HepG2 (cell line): ENCODE data around the gene VARS1. TPM values are rescaled to one million over a fixed set of nuclear protein-coding genes. Genes with fewer than 3 reads are reported as not detected.
A peak's percentile ranks its signal among the peaks of the same experiment; 100 is the strongest.

Experiments
- ATAC-seq: fragments of 200-7000 bp; cut with Tn5 transposase; 3 replicates; pipeline ENCODE4 v1.9.1; 2020; ENCODE audit warnings: mild to moderate bottlenecking, moderate library complexity
- BruUV-seq: library from RNA; stranded (reverse); fragments of 400-500 nt; replicated peaks from 2 replicates; lab custom pipeline; 2021; lab: Mats Ljungman, UMichigan
- CTCF ChIA-PET: fragments of 300-600 bp; formaldehyde crosslinking; extraction: SDS; loops from one replicate; lab custom pipeline; 2021; ENCODE audit warnings: low total read pairs, inconsistent platforms, low intra/inter-chr PET ratio; lab: Yijun Ruan, JAX
- POLR2A ChIA-PET: fragments of 350-600 bp; sonication (Branson Sonifier 250); formaldehyde crosslinking; loops from one replicate; lab custom pipeline; 2020; ENCODE audit warnings: antibody characterized with exemption, inconsistent platforms; lab: Yijun Ruan, JAX
- DNase-seq: peaks from one replicate; pipeline ENCODE4 v3.0.0-alpha.2; 2015; ENCODE audit warnings: low spot score
- FAIRE-seq: peaks from 3 replicates; lab custom pipeline; 2011; peaks lifted over from hg19 to GRCh38; lab: Jason Lieb, UNC
- H2AFZ ChIP-seq: one replicate; pipeline ENCODE4 v1.6.1; 2011; ENCODE audit warnings: low read length, inconsistent platforms
- H3K27ac ChIP-seq: fragments of 300-600 bp; 3 replicates; pipeline ENCODE4 v1.8.0; 2011; ENCODE audit warnings: mixed run types, mild to moderate bottlenecking, mixed read lengths, low read length, inconsistent platforms; ENCODE audit not compliant: insufficient read depth; ENCODE audit errors: extremely low read length
- H3K27me3 ChIP-seq, 2 experiments: fragments of 200-600 bp in 1 of 2; 2 replicates in 1 of 2; 3 replicates in 1 of 2; pipeline versions ENCODE4 v1.6.0 to v1.8.0; 2011; ENCODE audit warnings: low read length in 2 of 2, mild to moderate bottlenecking in 2 of 2, moderate library complexity in 2 of 2, inconsistent platforms in 1 of 2; ENCODE audit not compliant: insufficient read depth in 2 of 2, control insufficient read depth in 1 of 2
- H3K36me3 ChIP-seq, 2 experiments: fragments of 200-600 bp in 1 of 2; replicated peaks in 1 of 2; 2 replicates in 1 of 2; 3 replicates in 1 of 2; pipeline versions ENCODE4 v1.5.1 to v1.8.0; 2011; ENCODE audit warnings: low read length in 2 of 2, inconsistent platforms in 1 of 2; ENCODE audit not compliant: insufficient read depth in 2 of 2, control insufficient read depth in 1 of 2
- H3K4me1 ChIP-seq: 2 replicates; pipeline ENCODE4 v1.5.1; 2012; ENCODE audit warnings: low read length, inconsistent platforms; ENCODE audit not compliant: insufficient read depth
- H3K4me2 ChIP-seq: 2 replicates; pipeline ENCODE4 v1.6.0; 2011; ENCODE audit warnings: low read depth, low read length, inconsistent platforms
- H3K4me3 ChIP-seq, 3 experiments: fragments of 200-600 bp in 1 of 3; sonication (generic), shearing (Covaris generic) in 1 of 3; replicated peaks in 1 of 3; 2 replicates each; pipeline ENCODE4 v1.5.1; 2011 to 2016; ENCODE audit warnings: low read length in 3 of 3, inconsistent platforms in 2 of 3, low read depth in 2 of 3, mild to moderate bottlenecking in 2 of 3, control low read depth in 1 of 3, mixed read lengths in 1 of 3; ENCODE audit not compliant: insufficient read depth in 1 of 3
- H3K79me2 ChIP-seq: one replicate; pipeline ENCODE4 v1.6.1; 2011; ENCODE audit warnings: low read length, inconsistent platforms; ENCODE audit not compliant: insufficient read depth
- H3K9ac ChIP-seq: 2 replicates; pipeline ENCODE4 v1.6.0; 2011; ENCODE audit warnings: mild to moderate bottlenecking, low read depth, low read length, inconsistent platforms; ENCODE audit not compliant: insufficient read depth
- H3K9me3 ChIP-seq: 2 replicates; pipeline ENCODE4 v1.5.1; 2012; ENCODE audit warnings: mild to moderate bottlenecking, low read length
- H4K20me1 ChIP-seq: 2 replicates; pipeline ENCODE4 v1.6.0; 2011; ENCODE audit warnings: inconsistent platforms, mild to moderate bottlenecking, low read length, moderate library complexity; ENCODE audit not compliant: insufficient read depth
- FOSL2 ChIP-seq: sonication (generic); formaldehyde crosslinking; IDR thresholded peaks from 2 replicates; pipeline ENCODE4 v1.4.0; 2020; ENCODE audit warnings: missing genetic modification reagents
- PHF20 ChIP-seq: sonication (generic); formaldehyde crosslinking; IDR thresholded peaks from 2 replicates; pipeline ENCODE4 v1.5.0; 2020; ENCODE audit warnings: mild to moderate bottlenecking, missing genetic modification reagents
- RBFOX2 ChIP-seq: fragments of 200-400 bp; formaldehyde crosslinking; IDR thresholded peaks from 2 replicates; pipeline ENCODE4 v1.6.1; 2017; ENCODE audit warnings: low read depth, mild to moderate bottlenecking, low read length
- RELA ChIP-seq: sonication (generic); formaldehyde crosslinking; IDR thresholded peaks from 2 replicates; pipeline ENCODE4 v1.4.0; 2020; ENCODE audit warnings: missing genetic modification reagents
- REST ChIP-seq, 2 experiments: IDR thresholded peaks; 2 replicates each; pipeline ENCODE4 v1.6.1; 2011 to 2012; ENCODE audit warnings: low read length in 2 of 2, borderline replicate concordance in 1 of 2, low read depth in 1 of 2, mild to moderate bottlenecking in 1 of 2, moderate library complexity in 1 of 2
- REXO4 ChIP-seq: sonication (generic); formaldehyde crosslinking; IDR thresholded peaks from 2 replicates; pipeline ENCODE4 v1.8.0; 2022; ENCODE audit warnings: missing genetic modification reagents, mild to moderate bottlenecking, borderline replicate concordance
- RFX1 ChIP-seq: fragments of 450-650 bp; IDR thresholded peaks from 2 replicates; pipeline ENCODE4 v1.6.1; 2017
- SMAD1 ChIP-seq: sonication (generic); formaldehyde crosslinking; IDR thresholded peaks from 2 replicates; pipeline ENCODE4 v1.4.0; 2020; ENCODE audit warnings: missing genetic modification reagents, low read depth, mild to moderate bottlenecking, borderline replicate concordance
- STAG1 ChIP-seq: sonication (generic); formaldehyde crosslinking; IDR thresholded peaks from 2 replicates; pipeline ENCODE4 v1.4.0; 2020; ENCODE audit warnings: missing genetic modification reagents
- ZFP91 ChIP-seq: sonication (generic); formaldehyde crosslinking; IDR thresholded peaks from 2 replicates; pipeline ENCODE4 v1.9.0; 2022; ENCODE audit warnings: missing genetic modification reagents, mild to moderate bottlenecking, borderline replicate concordance
- ZNF788 ChIP-seq: sonication (generic); formaldehyde crosslinking; IDR thresholded peaks from 2 replicates; pipeline ENCODE4 v1.5.0; 2020; ENCODE audit warnings: mild to moderate bottlenecking, missing genetic modification reagents, borderline replicate concordance
- WGBS: methylation state at CpG from one replicate; pipeline ENCODE4 v1.1.6; 2017; ENCODE audit warnings: low lambda C conversion rate; 5-methylcytosine and 5-hydroxymethylcytosine counted together
- in situ Hi-C: cut with HindIII; loops from 2 replicates; pipeline ENCODE4 v1.10.0; 2017; ENCODE audit warnings: low pct_unique_long_range_greater_than_20kb; ENCODE audit not compliant: extremely low pct_ligation_motif_present
- intact Hi-C: fragments of 100-400 bp; cut with micrococcal nuclease; formaldehyde crosslinking; loops from one replicate; pipeline ENCODE4 v1.10.0; 2022; ENCODE audit not compliant: unreplicated experiment
- polyA plus RNA-seq, 8 experiments: library from polyadenylated mRNA; depleted of rRNA in 3 of 8; stranded (reverse) in 7 of 8; unstranded in 1 of 8; fragments of >200 nt; fragmentation: Illumina TruSeq in 4 of 8; extraction: Trizol in 4 of 8; gene quantifications; 2 replicates each; pipeline versions ENCODE4 v1.2.1 to v1.2.3, GENCODE V29; 2011 to 2016; ENCODE audit warnings: low read depth in 4 of 8, missing spikeins in 1 of 8, mixed read lengths in 1 of 8; ENCODE audit not compliant: insufficient read depth in 1 of 8
- total RNA-seq, 5 experiments: library from RNA; depleted of rRNA; stranded (reverse); fragments of >200 nt; fragmentation: Illumina TruSeq; extraction: Trizol; gene quantifications; 2 replicates each; pipeline ENCODE4 v1.2.3, GENCODE V29; 2016; ENCODE audit warnings: low read depth in 1 of 5

VARS1 gene
- total and polyA plus RNA-seq, 2 of the 13 experiments (the other 11 are each of a cell fraction or from before 2014, with no cell fraction given), result 14.7 to 56.1 TPM

GRCh38 chr6:31761343-31761742 lies 34.2 kb downstream of the VARS1 start:
- DNase-seq, result no peak
- BruUV-seq, result no TSS peak
- TF ChIP-seq ZFP91 (CRISPR knock-in tag), result no peak
- TF ChIP-seq PHF20 (CRISPR knock-in tag), result no peak
- TF ChIP-seq, all 625 proteins: peak for 0
- no peaks in the 10 kb centered on the region for H3K27me3 ChIP-seq
- WGBS, result 98% methylated on average over 8 of the region's 8 CpGs
- H2AFZ ChIP-seq, result no peak overlapping the region
- FAIRE-seq (no peak), ATAC-seq (no peak)
- no peak overlapping the region for H3K9ac ChIP-seq
- H3K4me2 ChIP-seq, result no peak overlapping the region
- no peak overlapping the region for H3K27ac ChIP-seq
- intact Hi-C loops (no loop called here), in situ Hi-C loops (no loop called here)
- no peaks in the 10 kb centered on the region for H3K79me2 ChIP-seq
- POLR2A ChIA-PET, result interaction anchor here (1.4 to 11.5 kb wide), 2 partner anchors 14 to 24 kb away, joined by 4 to 96 read pairs; partner anchors contain the start of genes CLIC1 and MSH5
- peaks cover 35% of the 10 kb centered on the region for H3K4me1 ChIP-seq
- CTCF ChIA-PET, result no interaction called here
- peaks cover 0 to 2% of the 10 kb centered on the region in 2 experiments; a peak in 3 of 5 replicates for H3K36me3 ChIP-seq
- no peaks in the 10 kb centered on the region for H4K20me1 ChIP-seq
- H3K9me3 ChIP-seq, result no peaks in the 10 kb centered on the region
- no peak overlapping the region for H3K4me3 ChIP-seq

- ChIA-PET POLR2A (interaction anchor here (1.4 to 11.5 kb wide), 3 partner anchors 14 to 31 kb away, joined by 4 to 96 read pairs (median 5); partner anchors contain the start of genes CLIC1, DDAH2 and MSH5), CTCF (no interaction called here)
- no peak overlapping the region for H3K27ac ChIP-seq
- 0 out of 3 replicates have a peak, but pooled peaks have one; percentile 12 for ATAC-seq
- intact Hi-C loops (no loop called here), in situ Hi-C loops (no loop called here)
- H3K4me2 ChIP-seq, result no peak overlapping the region
- FAIRE-seq, result no peak
- H3K9ac ChIP-seq, result no peak overlapping the region
- H3K79me2 ChIP-seq, result no peaks in the 10 kb centered on the region
- no peaks in the 10 kb centered on the region for H3K9me3 ChIP-seq
- no peaks in the 10 kb centered on the region for H4K20me1 ChIP-seq
- no peak overlapping the region for H2AFZ ChIP-seq
- no TSS peak for BruUV-seq
- 92% methylated on average over 5 of the region's 5 CpGs for WGBS
- peaks cover 0 to 2% of the 10 kb centered on the region in 2 experiments; a peak in 3 of 5 replicates for H3K36me3 ChIP-seq
- H3K4me1 ChIP-seq, result peaks cover 31% of the 10 kb centered on the region
- H3K27me3 ChIP-seq, result no peaks in the 10 kb centered on the region
- no peak for DNase-seq
- no peak overlapping the region for H3K4me3 ChIP-seq
- 0 out of 2 replicates have a peak, but pooled peaks have one; percentile 15 for TF ChIP-seq FOSL2 (CRISPR knock-in tag)
- no peak for TF ChIP-seq REST (IDR thresholded peaks at IDR 0.05; ENCODE audit: borderline replicate concordance in 1 of 2, low read depth in 1 of 2, low read length in 2 of 2)
- no peak for TF ChIP-seq ZNF788 (CRISPR knock-in tag)
- TF ChIP-seq RBFOX2, result no peak
- no peak for TF ChIP-seq RELA (CRISPR knock-in tag)
- no peak for TF ChIP-seq RFX1
- TF ChIP-seq REXO4 (CRISPR knock-in tag), result no peak
- 0 out of 2 replicates have a peak, but pooled peaks have one; percentile 3 for TF ChIP-seq STAG1
- no peak for TF ChIP-seq SMAD1 (CRISPR knock-in tag)
Observed at GRCh38 chr6:31760790-31761189, 34.8 kb downstream of the VARS1 start.
